Lung (tissue), 12 donors: ENCODE measurements around the gene PRDM16. TPM values are rescaled to one million over a fixed set of nuclear protein-coding genes. Genes with fewer than 3 reads are reported as not detected.

Source experiments
- ATAC-seq: fragments of 200-7000 bp; cut with Tn5 transposase; one replicate; pipeline ENCODE4 v1.9.1; 2020; ENCODE audit warnings: moderate number of reproducible peaks; ENCODE audit not compliant: insufficient read depth, low FRiP score
- DNase-seq, 3 donors: peaks; one replicate each; pipeline ENCODE4 v3.0.0-alpha.2; 2013 to 2017
- H3K27ac ChIP-seq, 2 donors: one replicate each; pipeline ENCODE4 v1.5.1; 2013; ENCODE audit warnings: mild to moderate bottlenecking in 2 of 2, moderate library complexity in 2 of 2, control low read depth in 1 of 2, inconsistent platforms in 1 of 2, low read depth in 1 of 2, low read length in 1 of 2
- H3K27me3 ChIP-seq, 3 donors: one replicate each; pipeline ENCODE4 v1.5.1; 2013; ENCODE audit warnings: low read length in 2 of 3; ENCODE audit not compliant: control insufficient read depth in 3 of 3, insufficient read depth in 3 of 3
- H3K36me3 ChIP-seq, 4 donors: one replicate each; pipeline ENCODE4 v1.5.1; 2013; ENCODE audit warnings: low read length in 4 of 4, mild to moderate bottlenecking in 1 of 4, moderate library complexity in 1 of 4; ENCODE audit not compliant: control insufficient read depth in 4 of 4, insufficient read depth in 4 of 4
- H3K4me1 ChIP-seq, 5 donors: one replicate each; pipeline ENCODE4 v1.5.1; 2013; ENCODE audit warnings: low read length in 5 of 5, mild to moderate bottlenecking in 2 of 5, moderate library complexity in 1 of 5; ENCODE audit not compliant: control insufficient read depth in 5 of 5, insufficient read depth in 5 of 5
- H3K4me3 ChIP-seq: one replicate; pipeline ENCODE4 v1.5.1; 2013; ENCODE audit warnings: mild to moderate bottlenecking, control low read depth, moderate library complexity
- H3K9ac ChIP-seq, 2 donors: one replicate each; pipeline ENCODE4 v1.5.1; 2013; ENCODE audit warnings: low read length in 2 of 2, control low read depth in 1 of 2; ENCODE audit not compliant: insufficient read depth in 1 of 2
- H3K9me3 ChIP-seq, 4 donors: one replicate each; pipeline ENCODE4 v1.5.1; 2013; ENCODE audit warnings: low read length in 3 of 4, mild to moderate bottlenecking in 1 of 4, moderate library complexity in 1 of 4; ENCODE audit not compliant: control insufficient read depth in 4 of 4, insufficient read depth in 3 of 4
- CTCF ChIP-seq: IDR thresholded peaks from 2 replicates; pipeline ENCODE4 v1.5.1; 2012; ENCODE audit warnings: mild to moderate bottlenecking; ENCODE audit errors: control extremely low read depth, extremely low read depth
- WGBS, 2 donors: extraction: QIAGEN DNeasy Blood & Tissue Kit; methylation state at CpG; one replicate each; pipeline ENCODE4 v1.1.7; 2013; 5-methylcytosine and 5-hydroxymethylcytosine counted together
- polyA plus RNA-seq, 2 donors: library from polyadenylated mRNA; stranded (reverse); fragments of 200-250 nt; gene quantifications; one replicate each; pipeline ENCODE4 v1.2.1, GENCODE V29; 2013
- total RNA-seq, 2 donors: library from RNA; depleted of rRNA in 1 of 2; stranded (reverse); fragments of >200 nt in 1 of 2; gene quantifications; one replicate each; pipeline ENCODE4 v1.2.1, GENCODE V29; 2014 to 2021
- donor health status: control.
- donor health status: control.
- donor health status: Bipolar disorder and iron deficiency.
- donor health status: healthy.
- donor health status: DM: yes; HTN: yes; CAD: no.

The PRDM16 gene
- total and polyA plus RNA-seq, 4 donors = 2.4 to 36.5 (median 13.1) TPM

GRCh38 chr1:3429766-3430165 is 360.8 kb downstream of the PRDM16 start:
- WGBS, 2 donors = 86 to 93% methylated on average over 16 of the region's 16 CpGs
- H3K9me3 ChIP-seq = no peaks in the 10 kb centered on the region
- DNase-seq = no peak
- H3K4me3 ChIP-seq = no peak overlapping the region
- H3K27ac ChIP-seq = no peak overlapping the region
- no peak for ATAC-seq
- no peaks in the 10 kb centered on the region for H3K27me3 ChIP-seq
- H3K9ac ChIP-seq = no peak overlapping the region
- no peak for TF ChIP-seq CTCF
- no peaks in the 10 kb centered on the region for H3K4me1 ChIP-seq
- H3K36me3 ChIP-seq = peaks cover 0 to 3% (median under 1%) of the 10 kb centered on the region in 4 donors

- Histone ChIP-seq H3K9ac (no peak overlapping the region), H3K36me3 (peaks cover 0 to 3% (median under 1%) of the 10 kb centered on the region in 4 donors), H3K9me3 (no peaks in the 10 kb centered on the region), H3K4me3 (no peak overlapping the region), H3K4me1 (no peaks in the 10 kb centered on the region), H3K27ac (no peak overlapping the region), H3K27me3 (no peaks in the 10 kb centered on the region)
- WGBS, 2 donors = 85 to 91% methylated on average over 17 to 19 of the region's 19 CpGs
- TF ChIP-seq CTCF = no peak
- ATAC-seq (no peak), DNase-seq (no peak)
Observed at GRCh38 chr1:3430406-3430805, 361.4 kb downstream of the PRDM16 start.

- Histone ChIP-seq H3K9ac (no peak overlapping the region), H3K4me1 (no peaks in the 10 kb centered on the region), H3K9me3 (no peaks in the 10 kb centered on the region), H3K36me3 (peaks cover 0 to 3% (median under 1%) of the 10 kb centered on the region in 4 donors), H3K27me3 (no peaks in the 10 kb centered on the region), H3K27ac (no peak overlapping the region), H3K4me3 (no peak overlapping the region)
- 84 to 92% methylated on average over 22 of the region's 22 CpGs for WGBS, 2 donors
- TF ChIP-seq CTCF = no peak
- DNase-seq = no peak
- ATAC-seq = no peak
Observed at GRCh38 chr1:3430820-3431219, 361.8 kb downstream of the PRDM16 start.

GRCh38 chr1:3431266-3431665 is 362.3 kb downstream of the PRDM16 start:
- Histone ChIP-seq H3K9ac (no peak overlapping the region), H3K27ac (no peak overlapping the region), H3K36me3 (peaks cover 0 to 3% (median under 1%) of the 10 kb centered on the region in 4 donors), H3K9me3 (no peaks in the 10 kb centered on the region), H3K4me3 (no peak overlapping the region), H3K4me1 (no peaks in the 10 kb centered on the region), H3K27me3 (no peaks in the 10 kb centered on the region)
- ATAC-seq = no peak
- 56 to 72% methylated on average over 11 to 12 of the region's 12 CpGs for WGBS, 2 donors
- no peak for DNase-seq
- TF ChIP-seq CTCF = no peak
